ENCODE measurements around the gene PRKCSH. TPM values are rescaled to one million over a fixed set of nuclear protein-coding genes. Genes with fewer than 3 reads are reported as not detected.
"Not testable (repeated sequence)": the region's sequence is repeated elsewhere in the genome, so short reads cannot be mapped to it uniquely, and the experiment has no call there.

Gene PRKCSH
- total RNA-seq, 1 donor from 2014 or later = 285 TPM

- ATAC-seq (peak; percentile 84 to 93), DNase-seq (peak; percentile 94)
- peak overlapping the region; percentile 55 for H3K27ac ChIP-seq
- TF ChIP-seq, protein P1, sequence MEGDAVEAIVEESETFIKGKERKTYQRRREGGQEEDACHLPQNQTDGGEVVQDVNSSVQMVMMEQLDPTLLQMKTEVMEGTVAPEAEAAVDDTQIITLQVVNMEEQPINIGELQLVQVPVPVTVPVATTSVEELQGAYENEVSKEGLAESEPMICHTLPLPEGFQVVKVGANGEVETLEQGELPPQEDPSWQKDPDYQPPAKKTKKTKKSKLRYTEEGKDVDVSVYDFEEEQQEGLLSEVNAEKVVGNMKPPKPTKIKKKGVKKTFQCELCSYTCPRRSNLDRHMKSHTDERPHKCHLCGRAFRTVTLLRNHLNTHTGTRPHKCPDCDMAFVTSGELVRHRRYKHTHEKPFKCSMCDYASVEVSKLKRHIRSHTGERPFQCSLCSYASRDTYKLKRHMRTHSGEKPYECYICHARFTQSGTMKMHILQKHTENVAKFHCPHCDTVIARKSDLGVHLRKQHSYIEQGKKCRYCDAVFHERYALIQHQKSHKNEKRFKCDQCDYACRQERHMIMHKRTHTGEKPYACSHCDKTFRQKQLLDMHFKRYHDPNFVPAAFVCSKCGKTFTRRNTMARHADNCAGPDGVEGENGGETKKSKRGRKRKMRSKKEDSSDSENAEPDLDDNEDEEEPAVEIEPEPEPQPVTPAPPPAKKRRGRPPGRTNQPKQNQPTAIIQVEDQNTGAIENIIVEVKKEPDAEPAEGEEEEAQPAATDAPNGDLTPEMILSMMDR (IDR thresholded peaks at IDR 0.05) = no peak
- H3K4me3 ChIP-seq = peak overlapping the region; percentile 48
- H3K36me3 ChIP-seq = no peaks in the 10 kb centered on the region
- peaks cover 46% of the 10 kb centered on the region for H3K27me3 ChIP-seq (ENCODE audit: low read depth)
- H3K9me3 ChIP-seq = no peaks in the 10 kb centered on the region
- intact Hi-C loops (cut with DNase I) = no loop called here
- H3K4me1 ChIP-seq = peaks cover 48% of the 10 kb centered on the region
Observed at GRCh38 chr19:11422163-11423065, 13.0 kb upstream of the PRKCSH start.

DNA sequence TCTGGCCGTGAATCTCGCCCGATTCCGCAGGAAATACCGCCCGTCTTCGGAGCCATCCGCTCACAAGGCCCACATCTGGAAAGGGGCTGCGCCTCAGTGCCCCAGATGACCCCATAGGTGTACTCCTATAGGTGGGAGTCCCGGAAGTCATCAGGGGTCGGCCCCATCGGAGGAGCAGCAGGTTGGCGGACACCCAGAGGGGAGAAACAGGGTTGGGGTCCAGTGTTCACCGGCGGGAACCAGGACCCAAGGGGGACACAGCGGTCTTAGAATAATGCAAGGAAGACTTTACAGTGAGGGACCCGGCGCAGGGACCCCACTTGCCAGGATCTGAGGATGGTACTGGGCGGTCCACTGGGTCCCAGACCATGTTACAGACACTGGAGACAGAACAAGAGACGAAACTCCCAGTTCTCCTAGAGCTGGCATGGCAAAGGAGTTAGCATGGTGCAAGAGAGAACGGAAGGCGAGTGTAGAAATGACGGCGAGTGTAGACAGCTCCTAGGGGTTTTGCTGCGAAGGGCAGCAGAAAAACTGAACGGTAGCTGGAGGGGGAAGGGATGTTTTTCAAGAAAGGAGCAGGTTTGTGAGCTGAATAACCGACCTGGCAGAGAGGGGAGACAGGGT lies 12.2 kb upstream of the PRKCSH start:
- Histone ChIP-seq H3K36me3 (no peaks in the 10 kb centered on the region), H3K27me3 (ENCODE audit: low read depth) (peaks cover 46% of the 10 kb centered on the region), H3K27ac (no peak overlapping the region), H3K4me3 (no peak overlapping the region), H3K4me1 (peaks cover 48% of the 10 kb centered on the region), H3K9me3 (no peaks in the 10 kb centered on the region)
- intact Hi-C loops (cut with DNase I) = no loop called here
- ATAC-seq (no peak), DNase-seq (no peak)
- TF ChIP-seq, protein P1 (IDR thresholded peaks at IDR 0.05) = no peak

DNA sequence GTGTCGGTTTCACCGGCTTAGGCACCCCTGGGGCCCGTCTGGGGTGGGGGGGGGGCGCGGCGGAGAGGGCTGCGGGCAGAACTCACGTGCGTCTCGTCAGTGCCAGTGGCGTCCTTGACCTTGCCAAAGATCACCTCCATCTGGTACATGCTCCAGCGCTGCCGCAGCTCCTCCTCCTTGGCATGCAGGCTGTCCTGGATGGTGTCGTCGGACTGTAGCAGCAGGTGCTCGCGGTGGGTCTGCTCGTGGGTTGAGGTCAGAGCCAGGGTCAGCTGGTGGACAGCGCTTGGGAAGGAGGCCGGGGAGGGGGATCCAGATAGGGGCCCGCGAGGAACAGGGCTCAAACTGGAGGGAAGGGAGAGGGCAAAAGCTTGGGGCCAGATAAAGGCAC lies 11.6 kb upstream of the PRKCSH start:
- no peak for DNase-seq
- TF ChIP-seq, protein P1 (IDR thresholded peaks at IDR 0.05) = no peak
- no peak overlapping the region for H3K4me3 ChIP-seq
- no peaks in the 10 kb centered on the region for H3K36me3 ChIP-seq
- intact Hi-C loops (cut with DNase I) = no loop called here
- H3K4me1 ChIP-seq = peaks cover 44% of the 10 kb centered on the region
- H3K27me3 ChIP-seq (ENCODE audit: low read depth) = peaks cover 42% of the 10 kb centered on the region
- no peak overlapping the region for H3K27ac ChIP-seq
- ATAC-seq = no peak
- no peaks in the 10 kb centered on the region for H3K9me3 ChIP-seq

DNA sequence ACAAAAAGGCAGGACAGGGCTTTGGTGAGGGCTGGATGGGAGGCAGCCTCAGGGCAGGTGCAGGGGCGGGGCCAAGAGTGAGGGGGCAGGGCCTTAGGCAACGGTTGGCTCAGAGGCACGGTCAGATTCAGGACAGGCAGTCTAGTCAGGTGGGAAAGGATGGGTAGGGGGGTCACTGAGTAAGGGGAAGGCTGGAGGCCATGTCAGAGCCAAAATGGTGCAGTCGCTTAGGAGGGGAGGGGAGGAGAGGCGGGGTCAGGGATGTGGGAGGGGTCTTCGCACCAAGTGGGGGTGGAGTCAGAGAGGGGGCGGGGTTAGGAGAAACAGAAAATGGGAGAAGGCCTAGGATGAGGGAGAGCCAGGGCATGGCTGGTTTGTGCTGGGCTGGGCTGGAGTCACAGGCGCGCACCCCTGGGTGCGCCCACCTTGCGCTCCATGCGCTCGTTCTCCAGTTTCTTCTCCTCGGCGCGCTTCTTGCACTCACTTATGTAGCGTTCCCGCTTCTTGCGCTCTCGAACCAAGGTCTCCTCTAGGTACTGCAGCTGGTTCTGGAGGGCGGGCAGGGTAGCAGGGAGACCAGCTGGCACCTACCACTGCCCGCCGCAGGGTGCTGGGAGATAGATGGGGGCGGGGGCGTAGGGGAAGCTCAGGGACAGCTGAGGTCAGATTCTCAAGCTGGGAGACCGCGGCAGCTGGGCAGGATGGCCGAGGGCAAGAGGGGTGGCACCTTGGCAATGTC lies 9.5 kb upstream of the PRKCSH start:
- peaks cover 24% of the 10 kb centered on the region for H3K4me1 ChIP-seq
- no peak overlapping the region for H3K4me3 ChIP-seq
- H3K9me3 ChIP-seq = no peaks in the 10 kb centered on the region
- ATAC-seq (no peak), DNase-seq (no peak)
- TF ChIP-seq, protein P1 (IDR thresholded peaks at IDR 0.05) = no peak
- H3K27me3 ChIP-seq (ENCODE audit: low read depth) = peaks cover 22% of the 10 kb centered on the region
- no peaks in the 10 kb centered on the region for H3K36me3 ChIP-seq
- H3K27ac ChIP-seq = no peak overlapping the region
- intact Hi-C loops (cut with DNase I) = no loop called here

DNA sequence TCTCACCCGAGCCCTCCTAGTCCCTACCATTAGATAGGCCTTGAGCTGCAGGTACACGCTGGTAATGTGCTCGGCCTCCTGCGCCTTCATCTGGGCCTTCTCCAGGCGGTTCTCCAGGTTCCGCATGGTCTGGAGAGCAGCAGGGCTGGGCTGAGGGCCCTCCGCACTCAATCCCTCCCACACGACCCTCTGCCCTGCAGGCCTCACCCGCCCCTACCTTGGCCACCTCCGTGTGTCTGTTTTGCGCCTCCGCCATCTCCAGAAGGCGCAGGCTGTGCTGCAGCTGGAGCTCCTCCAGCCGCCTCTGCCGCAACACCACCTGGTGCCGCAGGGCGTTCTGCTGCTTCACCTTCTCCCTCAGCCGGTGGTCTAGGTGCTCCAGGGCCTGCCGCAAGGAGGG lies 8.8 kb upstream of the PRKCSH start:
- Histone ChIP-seq H3K27ac (no peak overlapping the region), H3K9me3 (no peaks in the 10 kb centered on the region), H3K36me3 (no peaks in the 10 kb centered on the region), H3K4me3 (no peak overlapping the region), H3K27me3 (ENCODE audit: low read depth) (peaks cover 17% of the 10 kb centered on the region), H3K4me1 (peaks cover 16% of the 10 kb centered on the region)
- intact Hi-C loops (cut with DNase I) = no loop called here
- ATAC-seq = no peak
- DNase-seq = no peak
- TF ChIP-seq, protein P1 (IDR thresholded peaks at IDR 0.05) = no peak

DNA sequence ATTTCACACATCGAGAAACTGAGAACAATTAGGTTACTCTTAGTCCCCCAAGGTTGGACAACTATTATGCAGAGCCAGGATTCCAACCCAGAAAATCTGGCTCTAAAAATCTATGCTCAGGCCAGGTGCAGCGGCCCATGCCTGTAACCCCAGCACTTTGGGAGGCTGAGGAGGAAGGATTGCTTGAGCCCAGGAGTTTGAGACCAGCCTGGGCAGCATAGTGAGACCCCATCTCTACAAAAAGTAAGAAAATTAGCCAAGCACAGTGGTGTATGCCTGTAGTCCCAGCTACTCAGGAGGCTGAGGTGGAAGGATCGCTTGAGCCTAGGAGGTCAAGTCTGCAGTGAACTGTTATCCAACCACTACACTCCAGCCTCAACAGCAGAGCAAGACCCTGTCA lies 1.9 kb upstream of the PRKCSH start:
- DNase-seq; H3K9me3 ChIP-seq; intact Hi-C loops (cut with DNase I); H3K4me3 ChIP-seq; H3K27ac ChIP-seq; H3K27me3 ChIP-seq (ENCODE audit: low read depth); ATAC-seq: not testable (repeated sequence)
- H3K36me3 ChIP-seq = peaks cover 24% of the 10 kb centered on the region
- peaks cover 22% of the 10 kb centered on the region for H3K4me1 ChIP-seq
